Effector CD4-positive, alpha-beta T cell (primary cell): ENCODE measurements around the gene RAI1.

Experiments used
- DNase-seq: peaks from one replicate; pipeline ENCODE4 v3.0.0-alpha.2; 2020

The RAI1 gene

DNA sequence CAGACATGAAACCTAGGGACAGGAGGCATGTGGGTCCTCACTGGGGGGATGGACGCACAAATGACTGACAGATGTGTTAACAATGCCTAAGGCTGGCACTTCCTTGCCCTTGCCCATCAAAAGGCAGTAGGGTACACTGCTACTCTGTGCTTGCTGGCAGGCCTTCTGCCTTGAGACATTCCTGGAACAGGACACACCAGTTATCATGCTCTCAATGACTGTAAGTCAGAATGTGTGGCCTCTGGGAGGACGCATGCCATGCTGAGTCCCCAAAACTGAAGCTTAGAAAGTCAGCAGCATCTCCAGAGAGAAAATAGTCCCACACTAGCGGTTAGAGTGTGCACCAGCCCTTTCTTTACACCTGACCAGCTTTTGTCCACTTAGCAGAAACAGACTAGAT, 171.7 kb downstream of the RAI1 start:
- DNase-seq = no peak

DNA sequence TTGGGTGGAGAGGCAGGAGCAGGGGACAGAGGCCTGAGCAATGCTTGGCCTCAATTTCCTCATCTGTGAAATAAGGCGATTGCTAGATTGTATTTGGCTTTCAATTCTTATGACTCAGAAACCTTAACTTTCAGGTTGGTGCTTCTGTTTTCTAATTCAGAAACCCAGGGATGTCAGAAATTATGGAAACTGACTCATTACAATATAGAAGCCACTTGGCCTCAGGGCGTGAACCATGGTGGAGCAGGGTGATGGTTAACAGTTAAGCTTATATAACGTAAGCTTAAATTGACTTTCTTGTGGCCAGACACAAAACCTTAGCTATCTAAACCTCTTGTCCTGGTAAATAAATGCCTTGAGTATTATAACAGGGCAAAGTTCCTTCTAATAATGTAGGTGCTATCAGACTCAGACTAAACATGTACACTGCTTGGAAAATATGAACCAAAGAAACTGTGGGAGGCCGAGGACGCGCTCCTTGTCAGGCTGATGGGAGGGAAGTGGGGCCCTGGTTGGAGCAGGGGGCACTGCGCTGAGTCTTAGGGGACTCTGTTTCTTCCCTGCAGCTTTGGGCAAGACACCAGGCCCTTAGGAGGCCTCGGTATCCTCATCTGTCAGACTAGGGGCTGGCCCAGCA, 172.7 kb downstream of the RAI1 start:
- no peak for DNase-seq

GRCh38 chr17:17855976-17856375, 174.7 kb downstream of the RAI1 start:
- DNase-seq = no peak

DNA sequence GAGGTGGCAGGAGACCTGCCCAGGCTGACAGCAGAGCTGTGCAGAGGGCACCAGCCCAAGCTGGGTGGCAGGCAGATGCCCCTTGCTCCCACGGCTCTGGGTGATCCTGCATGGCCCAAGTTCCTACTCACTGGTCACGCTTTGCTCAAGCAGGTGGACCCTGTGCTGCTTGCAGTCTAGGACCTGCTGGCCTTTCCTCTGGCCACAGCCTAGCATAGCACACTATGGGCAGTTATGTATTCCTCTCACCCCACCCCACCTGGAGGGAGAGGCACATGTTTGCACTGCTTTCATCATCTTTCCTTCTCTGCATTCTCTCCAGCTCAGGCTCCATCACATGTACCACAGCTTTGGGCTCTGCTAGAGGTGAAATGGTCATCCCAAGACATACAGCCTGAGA, 175.1 kb downstream of the RAI1 start:
- no peak for DNase-seq

DNA sequence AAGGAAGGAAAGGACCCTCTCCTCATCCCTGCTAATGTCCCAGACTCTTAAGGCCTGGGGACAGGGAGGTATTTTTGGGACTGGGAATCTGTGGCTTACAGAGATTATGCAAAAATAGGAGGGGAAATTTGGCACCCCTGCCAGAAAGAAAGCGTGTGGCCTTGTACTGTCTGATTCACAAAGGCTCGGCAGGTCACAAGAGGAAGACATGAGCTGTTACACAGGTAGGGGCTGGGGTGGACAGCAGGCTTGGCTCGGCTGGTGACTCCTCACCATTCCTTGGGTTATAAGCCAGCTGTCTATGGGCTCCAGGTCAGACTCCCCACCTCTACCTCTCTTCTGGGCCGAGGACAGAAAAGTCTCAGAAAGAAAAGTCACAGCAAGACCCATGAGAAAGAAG, 176.2 kb downstream of the RAI1 start:
- DNase-seq = no peak

DNA sequence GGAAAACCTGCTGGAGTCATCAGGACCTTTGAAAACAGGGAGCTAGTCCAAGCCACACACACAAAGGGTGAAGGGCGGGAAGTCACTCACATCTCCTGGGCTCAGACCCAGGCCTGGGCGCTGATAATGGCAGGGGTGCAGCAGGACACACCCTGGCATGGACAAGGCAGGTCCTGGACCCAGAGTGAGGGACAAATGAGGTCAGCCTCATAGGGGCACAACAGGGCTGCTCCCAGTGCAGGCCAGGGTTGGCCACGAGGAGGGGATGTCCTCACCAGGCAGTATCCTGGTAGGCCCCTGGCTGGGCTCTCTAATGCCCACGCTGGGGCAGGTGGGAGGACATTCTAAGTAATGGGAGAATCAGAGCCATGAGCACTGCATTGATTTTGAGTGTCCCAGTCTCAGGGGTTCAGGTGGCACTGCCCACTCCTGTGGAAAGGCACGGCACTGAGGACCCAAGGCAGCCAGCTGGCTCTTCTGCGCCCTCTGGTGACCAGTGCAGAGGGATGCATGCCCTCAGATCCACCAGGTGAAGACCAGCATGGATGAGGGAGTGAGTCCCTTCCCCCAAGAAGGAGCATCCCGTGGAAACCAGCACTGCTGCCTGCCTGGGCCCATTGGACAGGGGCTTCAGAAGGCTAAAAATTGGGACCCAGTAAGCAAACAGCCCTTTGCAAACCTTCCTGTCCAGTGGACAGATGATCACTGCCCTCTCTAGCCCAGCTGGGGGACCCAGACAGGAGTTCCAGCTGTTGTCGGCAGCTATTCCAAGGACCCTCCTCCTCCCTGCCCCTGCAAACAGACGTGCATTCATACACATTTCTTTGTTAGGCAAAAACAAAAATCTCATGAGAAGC, 178.9 kb downstream of the RAI1 start:
- DNase-seq = peak; percentile 70

GRCh38 chr17:17860766-17861107, 179.5 kb downstream of the RAI1 start:
- no peak for DNase-seq
